ENCODE data around the gene CAGE1. TPM values are rescaled to one million over a fixed set of nuclear protein-coding genes. Genes with fewer than 3 reads are reported as not detected.

CAGE1 gene
- total and polyA plus RNA-seq, 9 donors, result not detected

GRCh38 chr6:7392402-7392801 is 2.9 kb upstream of the CAGE1 start:
- Histone ChIP-seq H3K4me1 (ENCODE audit: insufficient read depth) (peaks cover 5% of the 10 kb centered on the region), H3K27ac (no peak overlapping the region), H3K27me3 (no peaks in the 10 kb centered on the region), H3K36me3 (no peaks in the 10 kb centered on the region), H3K4me3 (no peak overlapping the region), H3K9me3 (no peaks in the 10 kb centered on the region)
- 84 to 86% (median 85%) methylated on average over 6 of the region's 6 CpGs for WGBS, 3 donors
- no peak for DNase-seq
- intact Hi-C loops (cut with DNase I), result loop anchor here in 1 of 4 donors (5.0 kb wide), 1 partner anchor 80 kb away; the partner anchor contains the start of gene SSR1
- TF ChIP-seq POLR2A (IDR thresholded peaks at IDR 0.05), result no peak
- TF ChIP-seq CTCF (IDR thresholded peaks at IDR 0.05), result no peak
- no peak for TF ChIP-seq EP300 (IDR thresholded peaks at IDR 0.05)

- 75 to 85% (median 80%) methylated on average over 4 of the region's 4 CpGs for WGBS, 3 donors
- H3K9me3 ChIP-seq, result no peaks in the 10 kb centered on the region
- H3K27me3 ChIP-seq, result no peaks in the 10 kb centered on the region
- TF ChIP-seq POLR2A (IDR thresholded peaks at IDR 0.05) (no peak), EP300 (IDR thresholded peaks at IDR 0.05) (no peak), CTCF (IDR thresholded peaks at IDR 0.05) (no peak)
- intact Hi-C loops (cut with DNase I), result loop anchor here in 1 of 4 donors (5.0 kb wide), 1 partner anchor 79 kb away; the partner anchor contains the start of gene SSR1
- no peaks in the 10 kb centered on the region for H3K36me3 ChIP-seq
- no peak for DNase-seq
- no peak overlapping the region for H3K27ac ChIP-seq
- peaks cover 5% of the 10 kb centered on the region for H3K4me1 ChIP-seq (ENCODE audit: insufficient read depth)
- H3K4me3 ChIP-seq, result no peak overlapping the region
Measured at GRCh38 chr6:7391151-7391550, 1.6 kb upstream of the CAGE1 start.

DNA sequence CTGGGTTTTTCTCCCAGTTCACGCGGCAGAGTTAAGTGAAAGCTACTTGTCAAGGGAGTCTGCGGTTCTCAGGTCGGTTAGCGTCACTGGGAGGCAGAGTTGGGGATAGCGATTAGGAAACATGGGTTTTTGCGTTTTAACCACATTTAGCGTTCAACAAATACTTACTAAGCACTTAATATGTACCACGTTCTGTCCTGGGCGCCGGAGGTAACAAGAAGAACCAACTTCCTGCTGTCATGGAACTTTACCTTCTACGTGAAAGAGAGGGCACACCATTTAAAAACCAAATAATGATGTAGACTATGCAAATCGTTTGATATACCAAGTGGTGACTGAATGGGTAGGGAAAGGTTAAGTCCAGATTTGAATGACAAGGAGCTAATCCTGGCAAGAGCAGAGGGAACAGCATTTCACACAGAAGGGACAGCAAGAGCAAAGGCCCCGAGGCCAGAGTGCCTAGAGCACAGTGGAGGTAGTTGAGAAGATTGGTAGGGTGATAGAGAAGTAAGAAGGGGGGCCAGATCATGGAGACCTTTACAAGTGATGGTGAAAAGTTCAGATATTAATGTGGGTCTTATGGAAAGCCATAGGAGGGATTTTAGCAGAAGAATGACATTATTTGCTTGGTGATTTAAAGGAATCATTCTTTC is 810 bp upstream of the CAGE1 start:
- TF ChIP-seq POLR2A (IDR thresholded peaks at IDR 0.05) (no peak), CTCF (IDR thresholded peaks at IDR 0.05) (no peak), EP300 (IDR thresholded peaks at IDR 0.05) (no peak)
- peak overlapping the region; percentile 18 to 73 for H3K27ac ChIP-seq
- intact Hi-C loops (cut with DNase I), result loop anchor here in 1 of 4 donors (5.0 kb wide), 1 partner anchor 78 kb away; the partner anchor contains the start of gene SSR1
- no peak for DNase-seq
- H3K36me3 ChIP-seq, result no peaks in the 10 kb centered on the region
- no peaks in the 10 kb centered on the region for H3K27me3 ChIP-seq
- peaks cover 5% of the 10 kb centered on the region for H3K4me1 ChIP-seq (ENCODE audit: insufficient read depth)
- peak overlapping the region; percentile 51 for H3K4me3 ChIP-seq
- 2 to 4% (median 3%) methylated on average over 14 of the region's 14 CpGs for WGBS, 3 donors
- H3K9me3 ChIP-seq, result no peaks in the 10 kb centered on the region

GRCh38 chr6:7389162-7389450 is 436 bp downstream of the CAGE1 start:
- TF ChIP-seq POLR2A (IDR thresholded peaks at IDR 0.05) (no peak), CTCF (IDR thresholded peaks at IDR 0.05) (no peak), EP300 (IDR thresholded peaks at IDR 0.05) (no peak)
- Histone ChIP-seq H3K4me1 (ENCODE audit: insufficient read depth) (peaks cover 5% of the 10 kb centered on the region), H3K27ac (peak overlapping the region; percentile 18 to 73), H3K9me3 (no peaks in the 10 kb centered on the region), H3K27me3 (no peaks in the 10 kb centered on the region), H3K36me3 (no peaks in the 10 kb centered on the region), H3K4me3 (peak overlapping the region; percentile 51)
- DNase-seq, result no peak
- 0% methylated on average over 11 of the region's 11 CpGs for WGBS, 3 donors
- intact Hi-C loops (cut with DNase I), result loop anchor here in 1 of 4 donors (5.0 kb wide), 1 partner anchor 198 kb away; no protein-coding TSS in a partner anchor

Measured in ovary (tissue), 9 donors.